ENCODE results near the gene GNG8. TPM values are rescaled to one million over a fixed set of nuclear protein-coding genes. Genes with fewer than 3 reads are reported as not detected.

GNG8 gene
- total RNA-seq, 1 experiment from 2014 or later: not detected

DNA sequence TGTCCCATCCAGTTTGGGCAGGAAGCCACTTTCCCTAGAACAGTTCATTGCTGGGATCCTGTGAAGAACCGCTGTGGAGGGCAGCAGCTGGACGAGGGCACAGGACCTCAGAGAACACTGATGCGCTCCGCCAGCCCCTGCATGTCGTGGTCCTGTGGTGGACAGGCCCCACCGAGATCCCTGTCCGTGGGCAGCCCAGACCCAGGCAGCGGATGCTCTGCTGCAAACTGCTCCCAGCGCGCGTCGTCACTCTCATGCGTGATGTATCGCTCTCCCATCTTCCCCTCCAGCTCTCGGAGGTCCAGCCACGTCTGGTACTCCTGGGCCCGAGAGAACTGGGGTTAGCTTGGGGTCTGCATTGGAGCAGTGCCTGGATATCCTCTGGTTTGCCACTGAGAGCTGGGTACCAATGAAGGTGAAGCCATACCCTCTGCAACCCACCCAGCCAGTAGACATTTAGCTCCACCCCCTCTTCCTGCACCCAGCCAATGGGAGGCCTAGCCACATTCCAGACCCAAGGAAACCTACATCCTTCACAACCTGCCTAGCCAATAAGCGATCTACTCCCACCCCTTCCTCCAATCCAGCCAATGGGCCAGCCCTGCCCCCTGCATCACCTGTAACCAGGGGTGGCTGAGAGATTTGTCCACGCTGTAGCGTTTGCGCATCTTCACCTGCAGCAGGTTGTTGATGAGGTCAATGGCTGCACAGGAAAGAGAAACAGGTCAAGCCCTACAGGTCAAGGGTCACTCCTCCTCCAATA lies 38.6 kb upstream of the GNG8 start:
- Histone ChIP-seq H3K36me3 (ENCODE audit: insufficient read depth, low read length, poor library complexity, severe bottlenecking) (peaks cover 17% of the 10 kb centered on the region), H3K27ac (ENCODE audit: low read depth, low read length, poor library complexity, severe bottlenecking) (no peak overlapping the region), H3K4me3 (ENCODE audit: low read depth, low read length, poor library complexity, severe bottlenecking) (no peak overlapping the region), H3K4me1 (ENCODE audit: insufficient read depth, low read length, poor library complexity, severe bottlenecking) (no peaks in the 10 kb centered on the region), H3K27me3 (replicated peaks; ENCODE audit: insufficient read depth, low read depth, low read length, poor library complexity) (no peaks in the 10 kb centered on the region), H3K9me3 (ENCODE audit: low read depth, low read length, poor library complexity, severe bottlenecking) (no peaks in the 10 kb centered on the region)
- peak; percentile 58 for DNase-seq (ENCODE audit: low spot score)
- CTCF ChIA-PET: no interaction called here
- no peak for TF ChIP-seq EZH2 (IDR thresholded peaks at IDR 0.05; ENCODE audit: borderline replicate concordance, low read depth, low read length, poor library complexity, severe bottlenecking)
- TF ChIP-seq, protein P1, sequence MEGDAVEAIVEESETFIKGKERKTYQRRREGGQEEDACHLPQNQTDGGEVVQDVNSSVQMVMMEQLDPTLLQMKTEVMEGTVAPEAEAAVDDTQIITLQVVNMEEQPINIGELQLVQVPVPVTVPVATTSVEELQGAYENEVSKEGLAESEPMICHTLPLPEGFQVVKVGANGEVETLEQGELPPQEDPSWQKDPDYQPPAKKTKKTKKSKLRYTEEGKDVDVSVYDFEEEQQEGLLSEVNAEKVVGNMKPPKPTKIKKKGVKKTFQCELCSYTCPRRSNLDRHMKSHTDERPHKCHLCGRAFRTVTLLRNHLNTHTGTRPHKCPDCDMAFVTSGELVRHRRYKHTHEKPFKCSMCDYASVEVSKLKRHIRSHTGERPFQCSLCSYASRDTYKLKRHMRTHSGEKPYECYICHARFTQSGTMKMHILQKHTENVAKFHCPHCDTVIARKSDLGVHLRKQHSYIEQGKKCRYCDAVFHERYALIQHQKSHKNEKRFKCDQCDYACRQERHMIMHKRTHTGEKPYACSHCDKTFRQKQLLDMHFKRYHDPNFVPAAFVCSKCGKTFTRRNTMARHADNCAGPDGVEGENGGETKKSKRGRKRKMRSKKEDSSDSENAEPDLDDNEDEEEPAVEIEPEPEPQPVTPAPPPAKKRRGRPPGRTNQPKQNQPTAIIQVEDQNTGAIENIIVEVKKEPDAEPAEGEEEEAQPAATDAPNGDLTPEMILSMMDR (conservative IDR thresholded peaks at IDR 0.05; ENCODE audit: low read depth, low read length): no peak
- TSS peak; percentile 44 for BruUV-seq (replicated peaks)
- intact Hi-C loops (cut with micrococcal nuclease; ENCODE audit: unreplicated experiment): no loop called here
- POLR2A ChIA-PET (ENCODE audit: low non-redundant PET): no interaction called here

- POLR2A ChIA-PET (ENCODE audit: low non-redundant PET): no interaction called here
- intact Hi-C loops (cut with micrococcal nuclease; ENCODE audit: unreplicated experiment): no loop called here
- H3K4me1 ChIP-seq (ENCODE audit: insufficient read depth, low read length, poor library complexity, severe bottlenecking): no peaks in the 10 kb centered on the region
- DNase-seq (ENCODE audit: low spot score): no peak
- CTCF ChIA-PET: no interaction called here
- H3K9me3 ChIP-seq (ENCODE audit: low read depth, low read length, poor library complexity, severe bottlenecking): no peaks in the 10 kb centered on the region
- H3K4me3 ChIP-seq (ENCODE audit: low read depth, low read length, poor library complexity, severe bottlenecking): no peak overlapping the region
- no TSS peak for BruUV-seq (replicated peaks)
- no peak for TF ChIP-seq EZH2 (IDR thresholded peaks at IDR 0.05; ENCODE audit: borderline replicate concordance, low read depth, low read length, poor library complexity, severe bottlenecking)
- TF ChIP-seq, protein P1 (conservative IDR thresholded peaks at IDR 0.05; ENCODE audit: low read depth, low read length): no peak
- no peak overlapping the region for H3K27ac ChIP-seq (ENCODE audit: low read depth, low read length, poor library complexity, severe bottlenecking)
- H3K27me3 ChIP-seq (replicated peaks; ENCODE audit: insufficient read depth, low read depth, low read length, poor library complexity): no peaks in the 10 kb centered on the region
- H3K36me3 ChIP-seq (ENCODE audit: insufficient read depth, low read length, poor library complexity, severe bottlenecking): peaks cover 10% of the 10 kb centered on the region
These were observed 34.8 kb upstream of the GNG8 start for GRCh38 chr19:46670813-46671212.

DNA sequence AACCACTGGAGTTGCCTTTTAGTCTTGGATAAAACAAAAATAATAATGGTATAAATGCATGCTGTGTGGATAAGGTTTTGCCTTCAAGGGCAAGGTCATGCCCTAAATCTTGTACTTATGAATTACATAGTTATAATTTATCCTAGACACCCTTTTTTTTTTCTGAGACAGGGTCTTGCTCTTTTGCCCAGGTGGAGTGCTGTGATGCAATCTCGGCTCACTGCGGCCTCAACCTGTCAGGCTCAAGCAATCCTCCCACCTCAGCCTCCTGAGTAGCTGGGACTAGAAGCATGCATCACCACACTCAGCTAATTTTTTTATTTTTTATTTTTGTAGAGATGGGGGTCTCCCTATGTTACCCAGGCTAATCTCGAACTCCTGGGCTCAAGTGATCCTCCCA lies 32.7 kb upstream of the GNG8 start:
- Histone ChIP-seq H3K9me3 (ENCODE audit: low read depth, low read length, poor library complexity, severe bottlenecking) (no peaks in the 10 kb centered on the region), H3K27me3 (replicated peaks; ENCODE audit: insufficient read depth, low read depth, low read length, poor library complexity) (no peaks in the 10 kb centered on the region), H3K36me3 (ENCODE audit: insufficient read depth, low read length, poor library complexity, severe bottlenecking) (peaks cover 5% of the 10 kb centered on the region), H3K27ac (ENCODE audit: low read depth, low read length, poor library complexity, severe bottlenecking) (no peak overlapping the region), H3K4me1 (ENCODE audit: insufficient read depth, low read length, poor library complexity, severe bottlenecking) (no peaks in the 10 kb centered on the region), H3K4me3 (ENCODE audit: low read depth, low read length, poor library complexity, severe bottlenecking) (no peak overlapping the region)
- CTCF ChIA-PET: no interaction called here
- no peak for DNase-seq (ENCODE audit: low spot score)
- POLR2A ChIA-PET (ENCODE audit: low non-redundant PET): no interaction called here
- BruUV-seq (replicated peaks): no TSS peak
- intact Hi-C loops (cut with micrococcal nuclease; ENCODE audit: unreplicated experiment): no loop called here
- TF ChIP-seq EZH2 (IDR thresholded peaks at IDR 0.05; ENCODE audit: borderline replicate concordance, low read depth, low read length, poor library complexity, severe bottlenecking): no peak
- TF ChIP-seq, protein P1 (conservative IDR thresholded peaks at IDR 0.05; ENCODE audit: low read depth, low read length): no peak
